Loucy (cell line): ENCODE results near the gene XXYLT1.

Source experiments
- EZH2phosphoT487 ChIP-seq: fragments of 200-600 bp; IDR thresholded peaks from 2 replicates; pipeline ENCODE4 v1.6.1; 2018; ENCODE audit warnings: antibody characterized with exemption, mild to moderate bottlenecking, moderate library complexity, borderline replicate concordance
- TF ChIP-seq, protein P1 (sequence below): fragments of 200-600 bp; sonication (generic); conservative IDR thresholded peaks from 2 replicates; pipeline ENCODE4 v1.5.1; 2014; ENCODE audit warnings: mild to moderate bottlenecking, antibody characterized with exemption, low read length

DNA sequence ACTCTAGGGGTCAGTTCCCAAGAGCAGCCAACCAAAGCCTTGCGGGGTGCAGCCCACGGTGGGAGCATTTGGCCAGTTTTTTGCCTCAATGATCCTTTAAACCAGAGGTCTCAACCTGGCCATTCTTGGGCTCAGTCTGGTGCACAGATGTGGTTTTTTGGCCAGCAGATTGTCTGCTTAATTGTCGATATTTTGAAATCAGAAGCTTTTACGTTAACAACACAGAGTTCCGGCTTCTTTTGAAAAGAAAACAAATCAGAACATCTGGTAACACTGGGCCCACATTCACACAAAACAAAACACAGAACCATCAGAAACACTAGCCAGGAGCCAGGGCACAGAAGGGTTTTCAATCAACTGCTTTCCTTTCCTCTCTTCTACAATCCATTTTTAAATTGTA is 127.7 kb downstream of the XXYLT1 start:
- TF ChIP-seq, protein P1, sequence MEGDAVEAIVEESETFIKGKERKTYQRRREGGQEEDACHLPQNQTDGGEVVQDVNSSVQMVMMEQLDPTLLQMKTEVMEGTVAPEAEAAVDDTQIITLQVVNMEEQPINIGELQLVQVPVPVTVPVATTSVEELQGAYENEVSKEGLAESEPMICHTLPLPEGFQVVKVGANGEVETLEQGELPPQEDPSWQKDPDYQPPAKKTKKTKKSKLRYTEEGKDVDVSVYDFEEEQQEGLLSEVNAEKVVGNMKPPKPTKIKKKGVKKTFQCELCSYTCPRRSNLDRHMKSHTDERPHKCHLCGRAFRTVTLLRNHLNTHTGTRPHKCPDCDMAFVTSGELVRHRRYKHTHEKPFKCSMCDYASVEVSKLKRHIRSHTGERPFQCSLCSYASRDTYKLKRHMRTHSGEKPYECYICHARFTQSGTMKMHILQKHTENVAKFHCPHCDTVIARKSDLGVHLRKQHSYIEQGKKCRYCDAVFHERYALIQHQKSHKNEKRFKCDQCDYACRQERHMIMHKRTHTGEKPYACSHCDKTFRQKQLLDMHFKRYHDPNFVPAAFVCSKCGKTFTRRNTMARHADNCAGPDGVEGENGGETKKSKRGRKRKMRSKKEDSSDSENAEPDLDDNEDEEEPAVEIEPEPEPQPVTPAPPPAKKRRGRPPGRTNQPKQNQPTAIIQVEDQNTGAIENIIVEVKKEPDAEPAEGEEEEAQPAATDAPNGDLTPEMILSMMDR: no peak
- TF ChIP-seq EZH2phosphoT487: no peak
